C4-2B (cell line): ENCODE results near the gene GUCY2F.

Experiments used
- H3K27ac ChIP-seq: fragments of 450-650 bp; 2 replicates; pipeline ENCODE4 v1.5.1; 2017
- ZFX ChIP-seq: fragments of 450-650 bp; IDR thresholded peaks from 2 replicates; pipeline ENCODE4 v1.6.1; 2017
- TF ChIP-seq, protein P1 (sequence below): fragments of 450-650 bp; conservative IDR thresholded peaks from 2 replicates; pipeline ENCODE4 v1.5.1; 2017; ENCODE audit warnings: mild to moderate bottlenecking

Gene GUCY2F

DNA sequence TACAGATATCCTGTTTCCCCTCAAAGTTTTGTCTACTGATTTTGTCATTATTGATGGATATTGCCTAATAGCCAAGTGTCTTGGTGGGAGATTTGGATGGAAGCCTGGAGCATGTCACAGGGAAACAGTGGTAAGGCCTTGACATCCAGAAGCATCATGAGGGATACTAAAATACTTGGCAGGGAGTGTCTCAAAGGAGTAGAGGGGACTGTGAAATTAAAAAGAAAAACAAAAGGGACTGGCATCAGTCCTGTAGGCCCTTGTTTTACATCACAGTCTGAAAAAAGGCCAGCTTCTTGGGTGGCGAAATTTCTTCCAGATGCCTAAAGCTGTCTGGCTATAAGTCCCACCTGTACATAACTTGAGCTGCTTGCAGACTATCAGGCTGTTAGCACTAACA is 83.8 kb downstream of the GUCY2F start:
- TF ChIP-seq ZFX: no peak
- TF ChIP-seq, protein P1, sequence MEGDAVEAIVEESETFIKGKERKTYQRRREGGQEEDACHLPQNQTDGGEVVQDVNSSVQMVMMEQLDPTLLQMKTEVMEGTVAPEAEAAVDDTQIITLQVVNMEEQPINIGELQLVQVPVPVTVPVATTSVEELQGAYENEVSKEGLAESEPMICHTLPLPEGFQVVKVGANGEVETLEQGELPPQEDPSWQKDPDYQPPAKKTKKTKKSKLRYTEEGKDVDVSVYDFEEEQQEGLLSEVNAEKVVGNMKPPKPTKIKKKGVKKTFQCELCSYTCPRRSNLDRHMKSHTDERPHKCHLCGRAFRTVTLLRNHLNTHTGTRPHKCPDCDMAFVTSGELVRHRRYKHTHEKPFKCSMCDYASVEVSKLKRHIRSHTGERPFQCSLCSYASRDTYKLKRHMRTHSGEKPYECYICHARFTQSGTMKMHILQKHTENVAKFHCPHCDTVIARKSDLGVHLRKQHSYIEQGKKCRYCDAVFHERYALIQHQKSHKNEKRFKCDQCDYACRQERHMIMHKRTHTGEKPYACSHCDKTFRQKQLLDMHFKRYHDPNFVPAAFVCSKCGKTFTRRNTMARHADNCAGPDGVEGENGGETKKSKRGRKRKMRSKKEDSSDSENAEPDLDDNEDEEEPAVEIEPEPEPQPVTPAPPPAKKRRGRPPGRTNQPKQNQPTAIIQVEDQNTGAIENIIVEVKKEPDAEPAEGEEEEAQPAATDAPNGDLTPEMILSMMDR: no peak
- H3K27ac ChIP-seq: no peak overlapping the region

DNA sequence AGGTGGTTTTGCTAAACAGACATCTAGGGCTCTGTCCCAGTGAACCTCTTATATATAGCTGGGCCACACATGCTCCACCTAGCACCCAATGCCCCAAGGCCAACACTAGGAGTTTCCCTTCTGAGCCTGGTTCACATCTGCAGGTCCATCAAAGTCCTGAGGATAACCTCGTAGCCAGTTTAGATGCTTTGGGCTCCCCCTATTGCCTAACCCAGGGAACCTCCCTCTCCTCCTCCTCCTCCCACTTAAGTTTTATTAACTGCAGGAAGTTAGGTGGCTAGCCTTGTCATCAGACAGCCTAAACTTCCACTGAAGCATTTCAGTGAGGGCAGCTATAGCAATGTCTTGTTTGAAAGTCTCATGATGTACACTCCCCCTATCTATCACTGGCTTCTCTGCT is 88.0 kb downstream of the GUCY2F start:
- H3K27ac ChIP-seq: no peak overlapping the region
- TF ChIP-seq ZFX: no peak
- TF ChIP-seq, protein P1: peak; percentile 25

DNA sequence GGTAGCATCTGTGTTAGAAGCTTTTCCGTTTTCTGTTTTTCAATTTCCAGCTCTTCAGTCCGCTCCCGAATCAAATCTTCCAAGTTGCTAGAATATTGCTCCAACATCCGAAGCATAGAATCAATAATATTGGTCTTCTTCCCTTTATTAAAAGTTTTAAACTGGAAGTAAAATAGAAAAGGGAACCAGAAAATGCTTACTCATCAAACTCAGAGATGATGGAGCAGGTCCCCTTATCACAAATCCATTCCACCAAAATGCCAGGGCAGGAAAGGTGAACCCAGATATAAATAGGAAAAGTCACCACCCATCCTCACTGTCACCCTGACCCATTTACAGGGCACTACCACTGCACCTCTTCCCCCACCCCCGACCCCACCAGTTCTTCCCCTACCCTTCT is 89.0 kb downstream of the GUCY2F start:
- no peak for TF ChIP-seq ZFX
- TF ChIP-seq, protein P1: no peak

DNA sequence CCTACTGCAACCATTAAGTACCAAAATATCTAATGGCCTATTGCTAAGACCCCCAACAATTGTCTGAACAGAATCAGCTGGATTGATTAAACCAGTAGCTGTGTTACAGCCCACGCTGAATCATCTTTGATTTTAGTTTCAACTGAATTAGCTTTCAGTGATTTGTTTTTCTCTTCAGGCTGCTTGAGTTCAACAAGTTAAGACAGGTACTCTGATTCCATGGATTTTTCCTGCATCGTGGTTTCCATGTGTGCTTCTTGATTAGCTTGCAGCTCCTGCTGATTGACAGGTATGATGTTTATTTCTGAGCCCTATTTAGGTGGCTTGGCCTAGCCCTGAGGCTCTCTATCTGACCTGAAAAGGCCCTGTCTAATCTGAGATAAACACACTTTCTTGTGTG is 91.3 kb downstream of the GUCY2F start:
- TF ChIP-seq, protein P1: no peak
- TF ChIP-seq ZFX: no peak

More for the DNA sequence above, 89.0 kb downstream of the GUCY2F start:
- no peak overlapping the region for H3K27ac ChIP-seq

DNA sequence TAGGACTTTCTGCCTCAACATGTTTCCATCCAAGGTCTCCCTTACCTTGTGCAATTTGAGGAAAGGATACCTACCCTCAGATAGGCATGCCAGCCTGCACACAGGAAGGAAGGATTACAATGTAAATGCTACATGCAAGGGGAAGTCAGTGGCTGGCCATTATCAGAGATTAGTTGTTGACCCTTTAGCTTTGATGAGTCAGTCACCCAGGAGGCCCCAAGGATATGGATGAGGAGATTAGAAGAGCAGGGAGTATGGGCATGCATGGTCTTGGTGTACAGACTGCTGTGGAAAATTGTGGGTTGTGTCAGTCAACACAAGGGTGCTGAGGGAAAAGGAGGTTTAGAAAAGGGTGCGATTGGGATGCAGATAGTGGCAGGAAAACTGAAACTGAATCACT is 92.0 kb downstream of the GUCY2F start:
- no peak overlapping the region for H3K27ac ChIP-seq
- no peak for TF ChIP-seq ZFX
- TF ChIP-seq, protein P1: no peak

More for the DNA sequence above, 91.3 kb downstream of the GUCY2F start:
- no peak overlapping the region for H3K27ac ChIP-seq

DNA sequence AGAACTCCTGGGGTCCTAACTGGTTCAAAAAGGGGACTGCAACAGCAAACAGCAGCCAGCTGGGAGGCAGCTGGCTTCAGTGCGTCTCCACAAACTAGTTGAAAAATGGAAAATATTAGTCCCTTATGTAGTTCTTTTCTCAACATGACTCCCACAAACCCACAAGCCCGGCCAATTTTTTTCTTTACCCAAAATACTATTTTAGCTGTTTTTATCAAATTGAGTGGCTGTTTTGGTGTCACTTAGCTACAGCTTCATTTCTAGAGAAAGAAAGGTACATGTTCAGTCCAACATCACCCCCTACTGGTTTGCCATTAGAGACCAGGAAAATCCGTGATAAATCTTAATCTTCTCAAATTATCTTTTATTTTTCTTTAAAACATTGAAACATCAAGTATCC is 97.2 kb downstream of the GUCY2F start:
- H3K27ac ChIP-seq: no peak overlapping the region
- TF ChIP-seq, protein P1: peak; percentile 47
- TF ChIP-seq ZFX: no peak

DNA sequence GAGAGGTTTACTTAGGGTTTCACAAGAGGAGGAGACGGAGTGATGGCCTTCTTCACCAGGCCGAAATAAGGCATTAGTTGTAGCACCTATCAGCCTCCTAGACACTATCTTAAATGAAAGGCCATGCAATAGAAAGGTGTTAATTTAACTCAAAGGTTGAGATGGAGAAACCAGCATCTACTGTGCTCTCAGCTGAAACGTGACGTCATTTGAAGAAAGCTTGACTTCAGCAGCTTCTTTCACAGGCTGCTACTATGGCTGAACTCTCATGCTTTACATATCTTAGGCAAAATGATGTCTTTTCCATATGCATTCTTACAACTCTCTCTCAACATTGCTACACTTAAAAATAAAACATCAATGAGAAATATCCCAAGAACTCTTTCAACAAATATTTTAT is 99.6 kb downstream of the GUCY2F start:
- no peak overlapping the region for H3K27ac ChIP-seq
- TF ChIP-seq, protein P1: no peak
- TF ChIP-seq ZFX: no peak
